HFF-Myc (cell line): Measurements from ENCODE around the gene YIPF6.

Experiments
- DNase-seq: peaks from one replicate; pipeline ENCODE4 v3.0.0-alpha.2; 2011; ENCODE audit warnings: low read depth; ENCODE audit errors: extremely low read depth
- H3K4me3 ChIP-seq: replicated peaks from 2 replicates; pipeline ENCODE4 v1.5.1; 2011; ENCODE audit warnings: low read depth, mild to moderate bottlenecking, control low read depth, low read length
- TF ChIP-seq, protein P1 (sequence below): IDR thresholded peaks from 2 replicates; pipeline ENCODE4 v1.5.1; 2012; ENCODE audit warnings: mild to moderate bottlenecking, low read depth, low read length, control low read depth; ENCODE audit errors: missing control alignments

The YIPF6 gene

DNA sequence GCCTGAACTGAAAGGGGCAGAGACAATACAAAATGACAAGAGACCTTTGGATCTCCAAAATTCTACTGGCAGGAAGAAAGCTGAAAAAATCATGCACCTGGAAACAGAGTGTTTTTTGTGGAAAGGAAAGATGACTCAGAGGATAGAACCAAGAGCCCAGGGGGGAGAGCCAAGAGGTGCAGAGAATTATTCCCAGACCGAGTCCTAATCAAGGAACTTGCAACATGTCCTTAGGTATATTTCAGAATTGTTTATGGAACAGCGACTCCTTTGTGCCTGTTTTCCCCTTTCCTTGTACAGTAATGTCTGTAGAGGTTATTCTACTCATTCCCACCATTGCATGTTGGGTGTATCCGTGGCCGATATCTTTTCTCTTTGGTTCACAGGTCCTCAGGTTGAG, 71.7 kb downstream of the YIPF6 start:
- TF ChIP-seq, protein P1, sequence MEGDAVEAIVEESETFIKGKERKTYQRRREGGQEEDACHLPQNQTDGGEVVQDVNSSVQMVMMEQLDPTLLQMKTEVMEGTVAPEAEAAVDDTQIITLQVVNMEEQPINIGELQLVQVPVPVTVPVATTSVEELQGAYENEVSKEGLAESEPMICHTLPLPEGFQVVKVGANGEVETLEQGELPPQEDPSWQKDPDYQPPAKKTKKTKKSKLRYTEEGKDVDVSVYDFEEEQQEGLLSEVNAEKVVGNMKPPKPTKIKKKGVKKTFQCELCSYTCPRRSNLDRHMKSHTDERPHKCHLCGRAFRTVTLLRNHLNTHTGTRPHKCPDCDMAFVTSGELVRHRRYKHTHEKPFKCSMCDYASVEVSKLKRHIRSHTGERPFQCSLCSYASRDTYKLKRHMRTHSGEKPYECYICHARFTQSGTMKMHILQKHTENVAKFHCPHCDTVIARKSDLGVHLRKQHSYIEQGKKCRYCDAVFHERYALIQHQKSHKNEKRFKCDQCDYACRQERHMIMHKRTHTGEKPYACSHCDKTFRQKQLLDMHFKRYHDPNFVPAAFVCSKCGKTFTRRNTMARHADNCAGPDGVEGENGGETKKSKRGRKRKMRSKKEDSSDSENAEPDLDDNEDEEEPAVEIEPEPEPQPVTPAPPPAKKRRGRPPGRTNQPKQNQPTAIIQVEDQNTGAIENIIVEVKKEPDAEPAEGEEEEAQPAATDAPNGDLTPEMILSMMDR, result no peak

DNA sequence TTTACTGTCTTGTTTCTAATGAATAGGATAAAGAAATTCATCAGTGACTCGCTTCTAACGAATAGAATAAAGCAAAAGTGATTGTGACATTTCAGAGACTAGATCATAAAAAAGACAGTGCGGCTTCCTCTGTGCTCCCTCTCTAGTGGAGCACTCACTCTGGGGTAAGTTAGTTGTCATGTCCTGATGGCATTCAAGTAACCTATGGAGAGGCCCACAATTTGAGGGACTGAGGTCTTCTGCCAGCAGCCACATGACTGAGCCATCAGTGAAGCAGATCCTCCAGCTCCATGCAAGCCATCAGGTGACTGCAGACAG, 72.4 kb downstream of the YIPF6 start:
- TF ChIP-seq, protein P1, result no peak
- no peak overlapping the region for H3K4me3 ChIP-seq
- no peak for DNase-seq

More for the DNA sequence above, 71.7 kb downstream of the YIPF6 start:
- no peak overlapping the region for H3K4me3 ChIP-seq
- no peak for DNase-seq

DNA sequence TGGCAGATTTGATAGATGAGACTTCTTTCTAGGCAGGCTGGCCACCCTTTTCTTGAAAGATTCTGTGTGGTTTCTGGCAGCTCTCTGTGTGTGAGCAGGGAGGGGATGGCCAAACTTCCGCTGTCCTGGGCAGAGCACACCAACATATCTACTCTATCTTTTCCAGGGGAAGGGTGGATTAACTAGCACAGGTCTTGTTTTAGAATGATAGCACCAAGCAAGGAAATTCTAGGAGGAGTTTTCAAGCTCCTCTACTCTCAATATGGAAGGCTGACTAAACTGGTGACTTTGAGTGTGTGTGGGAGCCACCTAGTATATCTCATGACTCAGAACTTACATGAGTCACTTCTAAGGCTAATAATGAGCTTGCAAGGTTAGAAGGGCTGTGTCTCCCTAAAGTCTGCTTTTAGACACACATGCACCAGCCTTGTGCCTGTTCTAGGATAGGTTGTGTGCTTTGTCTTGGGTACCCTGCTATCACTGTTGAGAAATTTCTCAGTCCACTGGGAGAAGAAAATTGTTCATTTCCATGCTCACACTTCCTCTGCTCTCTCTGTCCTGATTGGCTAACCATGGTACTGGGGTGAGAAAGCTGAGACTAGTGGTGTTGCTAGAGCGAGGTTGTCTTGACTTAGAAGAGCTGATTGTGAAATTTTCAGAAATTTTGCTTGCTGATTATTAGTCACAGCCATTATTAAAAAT, 72.9 kb downstream of the YIPF6 start:
- no peak overlapping the region for H3K4me3 ChIP-seq
- peak; percentile 11 for DNase-seq
- TF ChIP-seq, protein P1, result no peak

DNA sequence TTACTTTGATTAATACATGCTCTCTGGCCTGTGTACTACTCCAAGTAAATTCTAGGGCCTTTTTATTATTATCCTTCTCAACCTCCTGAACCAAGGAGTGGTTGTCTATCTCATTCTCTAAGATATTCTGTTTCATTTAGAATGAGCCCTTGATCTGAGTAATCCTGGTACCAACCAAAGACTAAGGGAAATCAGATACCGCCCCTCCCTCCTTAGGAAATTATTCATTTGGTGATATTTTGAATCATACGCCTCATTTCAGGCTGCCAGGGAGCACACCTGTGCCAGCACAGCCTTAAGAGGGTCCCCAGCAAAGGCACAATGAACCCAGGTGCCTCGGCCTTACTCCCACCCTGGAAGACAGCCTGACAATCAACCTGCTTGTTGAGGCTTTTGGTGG, 75.4 kb downstream of the YIPF6 start:
- TF ChIP-seq, protein P1, result no peak
- DNase-seq, result no peak
- no peak overlapping the region for H3K4me3 ChIP-seq

DNA sequence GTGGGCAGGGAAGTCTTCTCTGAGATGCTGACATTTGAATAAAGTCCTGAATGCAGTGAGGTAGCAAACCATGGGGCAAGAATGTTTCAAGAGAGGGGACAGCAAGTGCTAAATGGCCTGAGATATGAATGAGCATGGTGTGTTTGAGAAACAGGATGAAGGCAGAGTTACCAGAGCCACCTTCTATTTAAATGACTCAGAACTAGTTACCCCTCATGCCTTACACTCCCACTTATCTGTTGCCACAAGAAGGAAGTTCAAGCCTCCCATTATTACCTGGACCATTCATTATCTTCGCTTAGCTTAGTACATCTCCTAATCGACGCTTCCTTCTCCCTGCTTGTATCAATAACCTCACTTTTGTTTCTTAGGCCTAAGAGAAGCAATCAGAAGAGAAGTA, 81.0 kb downstream of the YIPF6 start:
- no peak overlapping the region for H3K4me3 ChIP-seq
- TF ChIP-seq, protein P1, result no peak
- DNase-seq, result no peak

DNA sequence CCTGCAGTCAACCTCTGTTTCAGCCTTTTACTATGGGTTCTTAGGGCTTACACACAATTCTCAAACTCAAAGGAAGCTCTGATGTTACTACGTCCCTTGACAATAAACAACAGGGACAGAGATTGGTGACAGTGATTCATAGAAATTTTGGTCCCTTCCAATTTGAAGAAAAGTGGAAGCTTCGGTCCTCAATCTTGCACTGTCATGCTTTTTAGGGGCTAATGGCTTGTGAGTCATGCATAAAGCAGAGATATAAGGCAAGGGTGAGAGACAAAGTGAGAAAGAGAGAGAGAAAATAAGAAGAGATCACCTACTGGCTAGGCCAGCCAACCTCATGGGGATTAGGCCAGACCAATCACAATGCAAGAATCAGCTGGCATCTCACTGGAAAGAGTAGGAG, 85.4 kb downstream of the YIPF6 start:
- no peak for DNase-seq
- H3K4me3 ChIP-seq, result no peak overlapping the region
- TF ChIP-seq, protein P1, result no peak
